ENCODE data around the gene CYP24A1.
"Not testable (repeated sequence)": the region's sequence is repeated elsewhere in the genome, so short reads cannot be mapped to it uniquely, and the experiment has no call there.

Gene CYP24A1

DNA sequence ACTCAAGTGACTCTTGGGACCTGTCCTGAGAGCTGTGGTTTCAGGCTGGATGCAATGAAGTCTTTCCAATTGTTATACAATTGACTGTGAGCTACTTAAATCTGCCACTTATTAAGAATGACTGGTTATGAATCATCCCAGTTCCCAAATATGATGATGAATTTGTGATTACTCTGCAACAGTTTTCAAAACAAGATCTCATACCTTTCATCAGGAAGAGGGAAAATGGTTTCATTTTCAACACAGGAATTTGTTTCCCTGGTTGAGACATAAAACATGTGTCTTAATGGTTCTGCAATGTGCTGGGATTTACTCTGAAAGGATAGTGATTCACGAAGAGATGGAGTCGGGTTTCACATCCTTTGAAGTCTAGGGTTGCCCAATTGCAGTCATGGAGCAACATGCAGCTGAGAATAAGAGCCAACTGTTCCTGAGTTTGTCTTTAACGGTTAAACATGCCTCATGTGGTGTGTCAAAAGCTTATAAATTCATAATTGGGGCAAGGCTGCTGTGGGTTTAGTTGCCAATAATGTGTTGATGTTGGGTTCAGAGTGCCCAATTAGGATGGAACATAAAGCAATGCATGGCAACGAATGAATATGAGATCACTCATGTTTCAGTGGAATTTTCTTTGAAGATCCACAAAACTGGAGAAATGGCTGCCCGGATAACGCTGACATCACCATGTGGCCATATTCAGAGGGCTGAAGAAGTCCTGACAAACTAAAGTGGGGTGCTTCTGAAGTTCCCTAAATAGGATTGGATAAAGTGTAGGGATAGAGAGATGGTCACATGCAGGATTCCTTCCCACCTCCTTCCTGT, 41.0 kb downstream of the CYP24A1 start:
- peak; percentile 8 for DNase-seq

DNA sequence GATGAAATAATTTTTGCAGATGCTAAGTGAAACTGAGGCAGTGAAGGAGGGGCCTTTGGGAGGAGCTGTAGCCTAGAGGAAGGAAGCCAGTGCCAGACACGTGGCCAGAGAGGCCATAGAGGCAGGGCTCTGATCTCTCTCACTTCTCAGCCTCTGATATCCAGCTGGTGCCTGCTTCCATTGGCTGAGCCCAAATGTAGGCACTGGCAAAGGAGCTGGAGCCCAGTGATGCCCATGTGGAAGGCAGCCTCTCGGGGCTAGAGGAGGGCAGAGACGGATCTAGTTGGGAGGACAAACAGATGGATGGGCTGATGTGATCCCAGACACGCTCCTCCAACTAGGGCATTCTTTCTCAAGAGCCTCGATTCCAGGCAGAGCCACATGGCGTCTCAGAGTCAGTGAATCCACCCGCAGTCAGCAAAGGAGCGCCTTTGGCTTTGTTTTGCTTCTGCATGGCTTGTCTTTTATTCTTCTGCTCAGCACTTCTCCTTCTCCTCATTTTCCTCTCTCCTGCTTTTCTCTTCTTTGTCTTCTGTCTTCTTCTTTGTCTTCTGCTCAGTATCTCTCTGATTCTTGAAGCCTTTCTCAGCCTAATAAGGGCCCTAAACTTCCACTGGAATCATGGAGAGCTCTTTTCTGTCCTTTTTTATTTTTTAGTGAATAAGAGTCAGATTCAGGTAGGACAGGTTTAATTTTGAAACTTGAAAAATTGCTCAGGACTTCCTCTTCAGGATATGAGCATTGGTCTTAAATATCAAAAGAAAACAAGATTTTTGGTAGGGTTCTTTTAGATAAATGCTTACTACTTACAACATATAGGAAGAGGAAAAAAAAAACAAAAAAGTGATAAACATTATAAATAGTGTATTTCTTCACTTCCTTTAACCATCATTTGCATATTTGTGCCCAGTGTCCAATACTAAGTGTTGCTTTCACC, 41.8 kb downstream of the CYP24A1 start:
- no peak for DNase-seq

DNA sequence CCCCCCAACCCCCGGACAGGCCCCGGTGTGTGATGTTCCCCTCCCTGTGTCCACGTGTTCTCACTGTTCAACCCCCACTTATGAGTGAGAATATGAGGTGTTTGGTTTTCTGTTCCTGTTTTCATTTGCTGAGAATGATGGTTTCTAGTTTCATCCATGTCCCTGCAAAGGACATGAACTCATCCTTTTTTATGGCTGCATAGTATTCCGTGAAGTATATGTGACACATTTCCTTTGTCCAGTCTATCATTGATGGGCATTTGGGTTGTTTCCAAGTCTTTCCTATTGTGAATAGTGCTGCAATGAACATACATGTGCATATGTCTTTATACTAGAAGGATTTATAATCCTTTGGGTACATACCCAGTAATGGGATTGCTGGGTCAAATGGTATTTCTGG, 42.7 kb downstream of the CYP24A1 start:
- not testable (repeated sequence) for DNase-seq

DNA sequence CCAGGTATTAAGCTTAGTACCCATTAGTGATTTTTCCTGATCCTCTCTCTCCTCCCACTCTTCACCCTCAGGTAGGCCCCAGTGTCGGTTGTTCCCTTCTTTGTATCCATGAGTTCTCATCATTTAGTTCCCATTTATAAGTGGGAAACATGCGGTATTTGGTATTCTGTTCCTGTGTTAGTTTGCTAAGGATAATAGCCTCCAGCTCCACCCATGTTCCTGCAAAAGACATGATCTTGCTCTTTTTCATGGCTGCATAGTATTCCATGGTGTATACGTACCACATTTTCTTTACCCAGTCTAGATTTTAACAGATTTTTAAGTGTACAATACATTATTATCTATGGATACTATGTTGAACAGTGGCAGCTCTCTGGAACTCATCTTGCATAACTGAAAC, 44.4 kb downstream of the CYP24A1 start:
- DNase-seq: no peak

DNA sequence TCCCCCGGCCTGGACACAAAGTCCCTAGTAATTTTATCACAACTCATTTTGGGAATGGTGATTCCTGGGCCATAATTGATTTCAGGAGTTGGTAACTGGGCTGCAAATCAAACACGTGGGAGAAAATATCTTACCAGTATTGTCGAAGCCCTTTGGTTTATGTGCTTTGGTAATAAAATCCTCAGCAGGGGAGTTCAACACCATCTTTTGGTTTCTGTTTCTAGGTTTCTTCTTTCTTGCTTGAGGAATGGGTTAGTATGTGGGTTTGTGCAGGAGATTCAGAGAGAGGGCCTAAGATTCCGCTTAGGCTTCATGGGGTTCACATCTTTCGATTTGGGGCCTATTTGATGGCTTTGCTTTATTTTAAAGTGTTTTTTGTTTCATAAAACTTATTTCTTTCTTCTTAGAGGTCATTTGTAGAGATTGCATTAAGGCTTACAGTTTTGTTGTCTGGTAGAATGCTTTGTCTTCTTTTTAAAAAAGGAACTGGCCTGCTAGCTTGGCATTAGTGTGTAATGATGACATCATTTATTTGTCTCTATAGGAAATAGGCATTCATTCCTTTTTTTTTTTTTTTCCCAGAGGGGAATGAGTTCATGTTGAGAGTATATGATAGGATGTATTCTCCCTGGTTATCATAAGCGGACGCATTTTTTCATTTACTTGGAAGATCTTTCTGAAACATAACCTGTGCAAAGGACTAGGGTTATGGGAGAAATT, 45.8 kb downstream of the CYP24A1 start:
- DNase-seq: no peak

DNA sequence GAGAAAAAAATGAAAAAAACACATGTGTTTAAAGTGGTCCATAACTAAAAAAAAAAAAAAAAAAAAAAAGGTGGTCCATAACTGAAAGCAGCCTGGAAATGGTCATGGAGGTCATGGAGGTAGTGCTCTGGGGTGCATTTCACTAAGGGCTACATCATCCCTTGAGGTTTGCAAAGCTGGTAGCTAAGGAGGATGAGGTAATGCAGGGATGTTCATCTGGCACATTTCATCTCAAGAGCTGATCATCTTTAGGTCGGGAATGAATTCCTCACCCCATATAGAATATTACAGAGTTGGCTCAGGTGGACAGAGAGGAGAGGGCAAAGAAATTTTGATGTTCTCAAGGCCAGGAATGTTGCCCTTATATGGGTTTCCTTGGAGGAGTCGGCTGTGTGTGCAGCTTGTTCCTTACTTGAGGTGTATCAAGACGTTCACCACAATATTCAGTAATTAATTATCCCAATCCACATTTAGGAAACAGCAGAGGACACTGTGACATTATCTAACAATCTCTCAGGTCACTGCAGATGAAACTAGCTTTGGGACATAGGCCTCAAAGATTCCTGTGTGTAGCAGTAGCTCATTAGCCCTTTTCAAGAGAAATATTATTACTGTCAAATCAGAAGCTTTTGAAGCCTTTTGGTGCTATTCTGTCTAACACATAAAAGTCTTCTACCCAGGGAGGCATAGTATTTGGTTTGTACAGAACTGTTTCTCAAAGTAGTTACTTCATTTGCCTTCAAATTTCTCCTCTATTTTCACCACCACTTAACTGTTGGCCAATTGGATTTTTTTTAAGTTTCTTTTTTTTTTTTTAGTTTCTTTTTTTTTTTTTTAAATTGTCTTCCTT, 46.8 kb downstream of the CYP24A1 start:
- no peak for DNase-seq

DNA sequence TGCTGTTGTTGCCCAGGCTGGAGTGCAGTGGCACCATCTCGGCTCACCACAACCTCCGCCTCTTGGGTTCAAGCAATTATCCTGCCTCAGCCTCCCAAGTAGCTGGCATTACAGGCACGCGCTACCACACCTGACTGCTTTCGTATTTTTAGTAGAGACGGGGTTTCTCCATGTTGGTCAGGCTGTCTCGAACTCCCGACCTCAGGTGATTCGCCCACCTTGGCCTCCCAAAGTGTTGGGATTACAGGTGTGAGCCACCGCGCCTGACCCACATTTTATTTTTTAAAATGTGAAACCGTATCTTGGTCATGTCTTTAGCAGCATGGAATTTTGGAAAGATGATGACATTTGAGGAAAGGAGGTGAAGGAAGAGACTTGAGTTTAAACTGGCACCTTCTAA, 47.5 kb downstream of the CYP24A1 start:
- DNase-seq: not testable (repeated sequence)

DNA sequence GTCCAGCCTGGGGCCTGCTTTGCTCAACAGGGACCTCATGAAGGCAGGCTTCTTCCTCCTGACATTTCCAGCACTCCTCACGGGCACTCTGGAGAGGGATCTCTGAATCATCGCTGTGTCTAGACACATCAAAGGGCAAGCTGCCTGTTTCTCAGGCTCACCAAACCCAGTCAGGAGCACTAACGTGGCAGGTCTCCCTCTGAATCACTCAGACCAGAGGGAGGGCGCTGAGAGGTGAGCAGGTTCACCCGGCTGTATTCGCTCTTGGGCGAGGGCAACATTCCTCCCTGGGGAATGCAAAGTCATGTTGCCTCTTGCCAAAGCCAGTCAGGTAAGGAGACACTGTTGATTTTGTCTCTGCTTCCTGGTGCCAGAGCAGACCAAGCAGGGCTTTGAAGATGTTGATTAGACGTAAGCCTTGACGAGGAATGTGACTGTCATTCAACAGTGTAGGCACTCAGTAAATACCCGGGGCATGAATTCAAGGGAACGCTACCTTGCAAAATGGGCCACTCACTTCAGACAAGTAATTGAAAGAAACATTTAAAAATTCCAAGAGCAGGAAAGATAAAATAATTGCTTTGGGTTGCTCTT, 50.1 kb downstream of the CYP24A1 start:
- DNase-seq: peak; percentile 43

DNA sequence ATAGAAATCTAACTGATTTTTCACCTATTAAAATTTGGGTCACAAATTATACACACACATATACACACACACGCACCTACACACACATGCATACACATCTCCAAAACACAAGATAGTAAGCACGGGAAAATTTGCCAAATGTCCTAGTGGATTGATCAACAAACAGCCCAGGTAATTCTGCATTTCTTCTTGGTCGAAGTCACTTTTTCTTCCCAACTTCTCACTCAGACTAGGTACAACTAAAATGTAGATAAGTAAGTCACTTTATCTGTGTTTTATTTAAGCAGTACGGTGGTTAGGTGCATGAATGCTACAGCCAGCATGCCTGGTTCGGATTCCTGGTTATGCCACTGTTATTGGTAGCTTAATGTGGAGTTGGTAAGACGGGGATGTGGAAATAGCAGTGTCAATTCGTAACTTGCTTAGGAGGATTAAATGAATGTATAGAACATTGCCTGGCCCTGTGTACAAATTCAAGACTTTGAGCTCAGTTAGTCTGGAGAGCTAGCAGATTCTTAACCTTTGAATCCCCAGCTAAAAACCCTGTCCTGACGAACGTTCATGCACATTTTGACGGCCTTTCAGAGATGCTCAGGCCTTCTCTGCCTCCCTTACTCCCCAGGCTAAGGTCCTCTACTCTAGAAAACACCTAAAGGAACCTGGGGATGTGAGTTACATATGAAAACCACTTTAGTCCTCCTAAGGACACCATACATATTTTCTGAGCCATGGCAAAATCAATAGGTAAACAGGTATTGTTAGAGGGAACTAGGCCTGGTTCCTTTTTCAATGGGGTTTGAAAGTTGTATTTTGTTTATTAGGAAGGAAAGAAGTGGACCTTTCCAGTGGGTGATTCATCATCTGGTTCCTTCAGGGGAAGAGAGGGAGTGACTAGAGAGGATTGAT, 50.9 kb downstream of the CYP24A1 start:
- no peak for DNase-seq

DNA sequence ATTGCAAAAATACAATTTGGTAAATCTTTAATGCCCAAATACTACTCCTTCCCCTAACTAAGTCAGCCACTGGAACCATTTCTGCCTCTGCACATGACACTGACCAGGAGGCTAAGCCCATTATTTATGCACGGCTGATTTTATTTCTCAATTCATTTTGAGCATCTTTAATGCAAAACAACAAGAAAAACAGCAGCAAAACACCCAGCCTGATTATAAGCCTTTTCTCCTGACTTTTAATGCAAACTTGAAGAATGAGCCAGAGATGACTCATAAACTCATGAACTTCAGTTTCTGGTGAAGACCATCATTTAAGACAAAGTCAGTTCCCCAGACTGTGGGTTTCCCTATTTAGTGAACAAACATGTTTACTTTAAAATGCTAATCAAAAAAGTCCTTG, 51.6 kb downstream of the CYP24A1 start:
- DNase-seq: no peak

DNA sequence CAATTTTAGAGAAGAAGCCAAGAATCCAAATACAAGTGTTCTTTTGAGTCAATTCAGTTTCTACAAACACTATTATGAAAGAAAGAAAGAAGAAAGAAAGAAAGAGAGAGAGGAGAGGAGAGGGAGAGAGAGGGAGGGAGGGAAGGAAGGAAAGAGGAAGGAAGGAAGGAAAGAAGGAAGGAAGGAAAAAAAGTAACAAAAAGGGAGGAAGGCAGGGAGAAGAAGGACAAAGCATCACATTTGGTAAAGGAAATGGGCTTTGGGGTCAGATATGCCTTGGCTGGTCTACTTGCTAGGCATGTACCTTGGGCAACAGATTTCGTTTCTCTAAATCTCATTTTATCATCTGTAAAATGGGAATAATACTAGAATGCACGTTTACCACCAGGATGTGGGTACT, 54.0 kb downstream of the CYP24A1 start:
- DNase-seq: no peak

DNA sequence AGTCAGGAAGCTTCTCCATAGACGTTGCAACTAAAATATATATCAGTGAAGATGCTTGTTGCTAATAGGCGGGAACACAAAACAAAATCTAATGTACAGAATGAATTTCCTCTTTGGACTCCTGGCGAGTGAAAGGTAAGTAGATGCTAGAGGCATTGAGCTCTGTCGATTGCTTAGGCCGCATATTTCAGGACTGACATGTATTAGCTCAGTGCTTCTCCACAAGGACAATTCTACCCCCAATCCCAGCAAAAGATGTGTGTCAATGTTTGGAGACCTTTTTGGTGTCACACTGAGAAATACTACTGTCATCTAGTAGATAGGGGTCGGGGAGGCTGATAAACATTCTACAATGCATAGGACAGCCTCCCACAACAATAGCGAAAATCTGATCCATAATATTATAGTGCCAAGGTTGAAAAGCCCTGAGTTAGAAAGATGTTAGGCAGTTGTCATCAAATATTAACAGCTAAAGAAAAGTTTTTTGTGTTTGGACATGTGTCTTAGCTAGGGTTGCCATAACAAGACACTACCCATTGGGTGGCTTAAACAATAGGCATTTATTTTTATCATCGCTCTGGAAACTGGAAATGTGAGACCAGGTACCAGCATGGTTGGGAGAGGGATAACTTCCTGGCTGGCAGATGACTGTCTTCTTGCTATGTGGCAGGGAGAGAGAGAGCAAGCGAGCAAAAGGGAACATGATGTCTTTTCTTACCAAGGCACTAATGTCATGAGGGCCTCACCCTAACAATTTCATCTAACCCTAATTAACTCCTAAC, 55.4 kb downstream of the CYP24A1 start:
- DNase-seq: no peak

DNA sequence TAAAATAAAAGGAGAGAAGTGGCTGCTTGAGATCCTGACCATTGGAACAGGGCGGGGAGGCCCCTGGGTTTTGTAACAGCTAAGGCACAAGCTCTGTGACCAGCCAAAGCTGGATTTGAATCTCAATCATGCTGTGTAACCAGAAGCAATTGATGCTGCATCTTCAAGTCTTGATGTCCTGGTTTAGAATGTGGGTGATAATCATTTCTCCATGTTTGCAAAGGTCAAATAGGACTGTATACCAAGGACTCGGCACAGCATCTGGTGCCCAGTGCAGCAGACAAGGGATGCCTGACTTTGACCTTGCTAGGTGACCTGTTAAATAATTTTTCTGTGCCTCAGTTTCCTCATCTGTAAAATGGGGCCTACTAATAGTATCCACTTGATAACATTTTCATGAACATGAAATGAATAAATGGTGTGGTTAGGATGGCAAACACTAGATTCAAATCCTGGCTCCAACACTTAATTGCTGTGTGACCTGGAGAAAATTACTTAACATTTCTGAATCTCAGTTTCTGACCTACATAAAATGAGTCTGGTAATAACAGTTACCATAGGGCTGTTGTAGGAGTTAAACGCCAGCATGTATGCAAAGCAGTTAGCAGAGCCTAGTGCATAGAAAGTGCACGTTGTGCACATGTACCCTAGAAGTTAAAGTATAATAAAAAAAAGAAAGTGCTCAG, 57.1 kb downstream of the CYP24A1 start:
- no peak for DNase-seq

DNA sequence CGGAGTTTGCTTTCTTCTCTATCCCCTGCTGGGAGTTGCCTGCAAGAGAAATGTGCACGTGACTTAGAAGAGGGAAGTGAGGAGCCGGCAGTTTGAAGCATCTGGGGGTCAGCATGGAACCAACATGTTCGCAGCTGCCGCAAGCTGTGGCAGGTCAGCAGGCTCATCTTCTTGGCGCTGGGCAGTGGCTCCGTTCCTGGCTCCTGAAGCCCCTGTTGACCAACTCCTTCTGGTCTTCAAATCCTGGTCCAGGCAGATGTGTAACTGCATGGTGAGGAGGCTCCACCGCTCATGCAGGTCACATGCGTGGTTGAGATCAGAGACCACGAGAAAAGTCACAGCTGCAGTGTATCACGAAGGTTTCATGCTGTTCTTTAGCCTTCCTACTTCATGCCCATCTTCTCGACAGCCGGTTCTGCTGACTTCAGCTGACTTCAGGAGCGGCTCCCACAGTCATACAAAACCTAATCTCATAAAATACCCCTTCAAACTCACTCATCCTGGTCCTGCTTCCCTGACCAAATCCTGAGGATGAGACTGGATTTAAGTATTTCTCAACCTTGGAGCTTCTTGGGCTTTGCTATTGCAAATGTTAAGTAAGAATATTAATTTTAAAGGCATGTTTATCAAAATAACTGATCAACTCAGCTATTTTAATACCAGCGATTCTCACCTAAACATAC, 58.5 kb downstream of the CYP24A1 start:
- no peak for DNase-seq

DNA sequence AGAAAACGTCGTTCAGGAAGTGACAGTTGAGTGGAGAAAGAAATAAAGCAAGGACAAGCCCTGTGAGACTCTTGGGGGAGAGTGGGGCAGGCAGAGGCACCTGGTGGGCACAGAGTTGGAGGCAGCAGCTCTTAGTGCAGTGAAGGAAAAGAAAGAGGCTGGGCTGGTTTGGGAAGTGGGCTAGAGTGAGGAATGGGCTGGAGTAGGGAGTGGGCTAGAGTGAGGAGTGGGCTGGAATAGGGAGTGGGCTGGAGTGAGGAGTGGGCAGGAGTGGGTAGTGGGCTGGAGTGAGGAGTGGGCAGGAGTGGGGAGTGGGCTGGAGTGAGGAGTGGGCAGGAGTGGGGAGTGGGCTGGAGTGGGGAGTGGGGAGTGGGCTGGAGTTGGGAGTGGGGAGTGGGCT, 59.7 kb downstream of the CYP24A1 start:
- DNase-seq: no peak

DNA sequence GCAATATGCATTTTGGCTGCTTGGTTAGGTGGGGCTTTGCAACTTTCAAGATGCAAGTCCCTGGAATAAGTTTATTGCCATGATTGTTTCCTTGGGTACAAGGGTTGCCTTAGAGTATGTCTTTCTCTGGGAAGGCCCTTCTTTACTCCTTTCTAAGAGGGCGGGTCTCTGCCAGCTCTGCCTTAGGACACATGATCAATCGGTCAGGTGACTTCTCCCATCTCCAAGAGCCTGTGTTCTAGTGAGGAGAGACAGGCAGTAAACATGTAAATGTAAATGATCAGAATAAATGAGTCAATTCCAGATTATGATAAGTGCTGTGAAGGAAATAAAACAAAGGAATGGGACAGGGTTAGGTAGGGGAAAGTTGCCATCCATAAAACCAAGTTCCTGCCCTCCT, 60.2 kb downstream of the CYP24A1 start:
- DNase-seq: no peak

DNA sequence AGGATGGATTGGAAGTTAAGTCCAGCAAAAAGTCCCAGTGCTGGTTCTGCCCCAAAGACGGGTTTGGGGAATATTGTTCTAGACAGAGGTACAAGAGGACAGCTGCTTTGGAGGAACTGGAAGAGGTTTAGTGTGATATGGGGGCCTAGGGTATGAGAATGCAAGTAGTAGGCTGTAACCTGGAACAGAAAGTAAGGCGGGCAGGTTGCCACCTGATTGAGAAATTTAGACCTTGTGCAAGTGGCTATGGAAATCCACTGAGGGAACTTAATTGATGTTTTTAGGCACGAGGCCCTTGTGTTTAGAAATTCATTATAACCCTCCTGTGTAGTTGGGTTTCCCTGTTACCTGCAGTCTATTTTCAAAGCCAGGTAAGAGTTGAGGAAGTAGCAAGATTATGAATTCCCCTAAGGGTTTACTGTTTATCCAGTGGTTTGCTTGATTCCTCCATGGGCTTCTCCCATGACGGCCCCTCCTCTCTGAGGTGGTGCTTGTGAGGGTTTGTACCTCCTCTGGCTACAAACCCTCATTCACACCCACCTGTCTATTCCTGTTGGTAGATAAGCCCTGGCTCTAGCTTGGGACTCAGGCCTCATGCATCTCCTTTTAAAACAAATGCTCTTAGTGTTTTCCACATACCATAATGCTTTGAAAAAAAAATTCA, 61.4 kb downstream of the CYP24A1 start:
- DNase-seq: no peak

DNA sequence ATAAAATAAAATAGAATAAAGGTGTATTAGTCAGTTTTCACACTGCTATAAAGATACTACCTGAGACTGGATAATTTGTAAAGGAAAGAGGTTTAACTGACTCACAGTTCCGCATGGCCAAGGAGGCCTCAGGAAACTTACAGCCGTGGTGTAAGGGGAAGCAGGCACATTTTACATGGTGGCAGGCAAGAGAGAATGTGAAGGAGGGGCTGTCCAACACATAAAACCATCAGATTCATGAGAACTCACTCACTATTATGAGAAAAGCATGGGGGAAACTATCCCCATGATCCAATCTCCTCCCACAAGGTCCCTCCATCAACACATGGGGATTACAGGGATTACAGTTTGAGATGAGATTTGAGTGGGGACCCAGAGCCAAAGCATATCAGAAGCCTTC, 62.3 kb downstream of the CYP24A1 start:
- no peak for DNase-seq
